AG04449 (cell line): ENCODE measurements around the gene PGA4.

Experiments
- CTCF ChIA-PET: fragments of 350-600 bp; formaldehyde crosslinking; extraction: SDS; loops from one replicate; lab custom pipeline; 2021; ENCODE audit warnings: antibody characterized with exemption; lab: Yijun Ruan, JAX
- POLR2A ChIA-PET: fragments of 400-600, 350-600 bp; formaldehyde crosslinking; extraction: SDS; loops from one replicate; lab custom pipeline; 2020; ENCODE audit warnings: antibody characterized with exemption, inconsistent platforms; lab: Yijun Ruan, JAX
- DNase-seq: peaks from one replicate; pipeline ENCODE4 v3.0.0-alpha.2; 2010; ENCODE audit warnings: low read depth, low spot score
- H3K4me3 ChIP-seq: 2 replicates; pipeline ENCODE4 v1.5.1; 2011; ENCODE audit warnings: low read depth, mild to moderate bottlenecking, control low read depth, low read length
- TF ChIP-seq, protein P1 (sequence below): IDR thresholded peaks from one replicate; pipeline ENCODE4 v1.5.1; 2011; ENCODE audit warnings: mild to moderate bottlenecking, moderate library complexity, low read length, control low read depth, inconsistent platforms; ENCODE audit not compliant: insufficient read depth; ENCODE audit errors: missing control alignments

The PGA4 gene

DNA sequence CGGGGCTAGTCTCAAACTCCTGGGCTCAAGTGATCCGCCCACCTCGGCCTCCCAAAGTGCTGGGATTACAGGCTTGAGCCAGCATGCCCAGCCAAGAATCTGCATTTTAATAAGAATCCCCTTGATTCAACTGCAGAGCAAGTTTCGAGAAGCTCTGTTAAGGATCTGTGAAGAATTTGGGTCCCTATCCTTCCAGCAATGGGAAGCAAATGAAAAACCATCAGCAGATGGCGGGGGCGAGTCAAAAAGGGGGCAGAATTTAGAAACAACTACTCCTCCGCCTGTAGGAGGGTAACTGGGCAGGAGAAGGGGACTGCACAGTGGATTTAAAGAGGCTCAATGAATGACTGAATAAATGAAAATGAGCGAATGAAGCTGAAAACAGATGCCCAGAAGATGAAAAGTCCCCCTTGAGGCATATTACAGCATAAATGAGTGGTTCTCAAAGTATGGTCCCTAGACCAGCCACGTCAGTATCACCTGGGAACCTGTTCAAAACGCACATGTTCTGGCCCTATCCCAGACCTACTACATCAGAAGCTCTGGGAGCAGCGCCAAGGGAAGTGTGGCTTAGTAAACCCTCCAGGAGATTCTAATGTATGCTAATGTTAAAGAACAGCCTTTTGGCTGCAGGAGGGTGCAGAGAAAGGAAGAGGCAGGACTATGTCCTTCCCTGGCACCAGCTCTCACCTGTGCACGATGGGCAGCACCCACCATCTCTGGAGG is 58.0 kb downstream of the PGA4 start:
- POLR2A ChIA-PET: no interaction called here
- CTCF ChIA-PET: interaction anchor here (2.7 to 2.9 kb wide), 2 partner anchors 25 to 26 kb away, joined by 11 to 12 read pairs; no protein-coding TSS in a partner anchor
- no peak overlapping the region for H3K4me3 ChIP-seq
- DNase-seq: no peak
- TF ChIP-seq, protein P1, sequence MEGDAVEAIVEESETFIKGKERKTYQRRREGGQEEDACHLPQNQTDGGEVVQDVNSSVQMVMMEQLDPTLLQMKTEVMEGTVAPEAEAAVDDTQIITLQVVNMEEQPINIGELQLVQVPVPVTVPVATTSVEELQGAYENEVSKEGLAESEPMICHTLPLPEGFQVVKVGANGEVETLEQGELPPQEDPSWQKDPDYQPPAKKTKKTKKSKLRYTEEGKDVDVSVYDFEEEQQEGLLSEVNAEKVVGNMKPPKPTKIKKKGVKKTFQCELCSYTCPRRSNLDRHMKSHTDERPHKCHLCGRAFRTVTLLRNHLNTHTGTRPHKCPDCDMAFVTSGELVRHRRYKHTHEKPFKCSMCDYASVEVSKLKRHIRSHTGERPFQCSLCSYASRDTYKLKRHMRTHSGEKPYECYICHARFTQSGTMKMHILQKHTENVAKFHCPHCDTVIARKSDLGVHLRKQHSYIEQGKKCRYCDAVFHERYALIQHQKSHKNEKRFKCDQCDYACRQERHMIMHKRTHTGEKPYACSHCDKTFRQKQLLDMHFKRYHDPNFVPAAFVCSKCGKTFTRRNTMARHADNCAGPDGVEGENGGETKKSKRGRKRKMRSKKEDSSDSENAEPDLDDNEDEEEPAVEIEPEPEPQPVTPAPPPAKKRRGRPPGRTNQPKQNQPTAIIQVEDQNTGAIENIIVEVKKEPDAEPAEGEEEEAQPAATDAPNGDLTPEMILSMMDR: no peak

DNA sequence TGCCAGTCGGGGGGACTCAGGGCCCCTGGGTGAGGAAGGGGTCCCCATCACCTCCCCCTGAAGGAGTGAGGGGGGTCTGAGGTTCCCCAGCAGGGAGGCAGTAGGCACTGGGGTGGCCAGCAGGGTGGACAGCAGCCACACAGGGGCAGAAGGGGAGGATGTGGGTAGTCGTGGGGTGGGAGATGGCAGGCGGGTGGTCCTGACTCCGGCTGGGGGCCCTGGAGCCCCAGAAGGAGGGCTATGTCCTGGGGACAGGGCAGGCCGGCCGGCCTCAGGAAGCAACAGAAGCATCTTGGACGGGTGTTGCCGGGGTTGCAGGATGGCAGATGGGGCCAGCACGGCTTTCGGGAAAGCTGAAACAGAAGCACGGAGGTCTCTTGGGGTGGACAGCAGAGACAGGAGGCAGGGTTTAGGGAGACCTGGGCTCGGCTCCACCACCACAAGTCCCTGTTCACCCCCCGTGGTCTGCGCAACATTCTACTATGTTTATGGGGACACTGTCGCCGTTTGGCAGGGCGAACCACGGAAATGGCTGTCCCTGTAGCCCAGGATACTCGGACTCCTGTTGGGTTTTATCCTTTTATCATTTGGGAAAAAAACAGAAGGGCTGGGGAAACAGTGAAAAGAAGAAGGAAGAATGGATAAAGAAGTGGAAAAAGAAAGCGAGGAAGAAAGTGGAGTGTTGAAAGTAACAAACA is 58.9 kb downstream of the PGA4 start:
- POLR2A ChIA-PET: no interaction called here
- no peak for DNase-seq
- CTCF ChIA-PET: interaction anchor here (1.4 to 2.7 kb wide), 2 partner anchors 13 to 26 kb away, joined by 5 to 11 read pairs; partner anchors contain the start of gene VWCE
- no peak overlapping the region for H3K4me3 ChIP-seq
- TF ChIP-seq, protein P1: no peak
